Neural progenitor cell (in vitro differentiated cells): ENCODE results near the gene TP73. TPM values are rescaled to one million over a fixed set of nuclear protein-coding genes. Genes with fewer than 3 reads are reported as not detected.

Source experiments
- small RNA-seq: library from RNA; depleted of rRNA; stranded (forward); fragments of <200 nt; gene quantifications from one replicate; pipeline ENCODE3, GENCODE V24; 2015
- total RNA-seq: library from RNA; depleted of rRNA; stranded (reverse); fragments of >200 nt; gene quantifications from 2 replicates; pipeline ENCODE4 v1.2.3, GENCODE V29; 2015; ENCODE audit warnings: low replicate concordance

The TP73 gene
- total RNA-seq, 1 donor from 2014 or later: not detected

Small RNA genes within 50 kb of the gene (small RNA-seq; reads per million reads assigned to genes)
- gene RF02197 (not detected), gene RN7SL574P (not detected)

Other genes starting within 250 kb of the TP73 start
- 1.3 and 7.8 TPM in 2 replicates for gene ARHGEF16, start 197.9 kb upstream of the TP73 start, total RNA-seq
- gene MEGF6, start 41.0 kb upstream of the TP73 start, total RNA-seq: 1.7 and 25.6 TPM in 2 replicates
- gene TPRG1L, start 27.5 kb upstream of the TP73 start, total RNA-seq: 10.6 and 11.5 TPM in 2 replicates
- gene WRAP73, start 2.4 kb upstream of the TP73 start, total RNA-seq: 12.0 and 18.8 TPM in 2 replicates
- not detected in 2 replicates for gene CCDC27, start 99.9 kb downstream of the TP73 start, total RNA-seq
- gene SMIM1, start 120.2 kb downstream of the TP73 start, total RNA-seq: 9.1 TPM in 1 of 2 replicates, not detected in the other
- gene LRRC47, start 144.0 kb downstream of the TP73 start, total RNA-seq: 32.5 and 51.0 TPM in 2 replicates
- gene CEP104, start 204.7 kb downstream of the TP73 start, total RNA-seq: 12.9 and 13.2 TPM in 2 replicates
- gene DFFB, start 205.0 kb downstream of the TP73 start, total RNA-seq: 4.8 and 9.0 TPM in 2 replicates
- gene C1orf174, start 247.8 kb downstream of the TP73 start, total RNA-seq: 31.3 and 36.5 TPM in 2 replicates